ENCODE data around the gene C2.
A peak's percentile ranks its signal among the peaks of the same experiment; 100 is the strongest.

DNA sequence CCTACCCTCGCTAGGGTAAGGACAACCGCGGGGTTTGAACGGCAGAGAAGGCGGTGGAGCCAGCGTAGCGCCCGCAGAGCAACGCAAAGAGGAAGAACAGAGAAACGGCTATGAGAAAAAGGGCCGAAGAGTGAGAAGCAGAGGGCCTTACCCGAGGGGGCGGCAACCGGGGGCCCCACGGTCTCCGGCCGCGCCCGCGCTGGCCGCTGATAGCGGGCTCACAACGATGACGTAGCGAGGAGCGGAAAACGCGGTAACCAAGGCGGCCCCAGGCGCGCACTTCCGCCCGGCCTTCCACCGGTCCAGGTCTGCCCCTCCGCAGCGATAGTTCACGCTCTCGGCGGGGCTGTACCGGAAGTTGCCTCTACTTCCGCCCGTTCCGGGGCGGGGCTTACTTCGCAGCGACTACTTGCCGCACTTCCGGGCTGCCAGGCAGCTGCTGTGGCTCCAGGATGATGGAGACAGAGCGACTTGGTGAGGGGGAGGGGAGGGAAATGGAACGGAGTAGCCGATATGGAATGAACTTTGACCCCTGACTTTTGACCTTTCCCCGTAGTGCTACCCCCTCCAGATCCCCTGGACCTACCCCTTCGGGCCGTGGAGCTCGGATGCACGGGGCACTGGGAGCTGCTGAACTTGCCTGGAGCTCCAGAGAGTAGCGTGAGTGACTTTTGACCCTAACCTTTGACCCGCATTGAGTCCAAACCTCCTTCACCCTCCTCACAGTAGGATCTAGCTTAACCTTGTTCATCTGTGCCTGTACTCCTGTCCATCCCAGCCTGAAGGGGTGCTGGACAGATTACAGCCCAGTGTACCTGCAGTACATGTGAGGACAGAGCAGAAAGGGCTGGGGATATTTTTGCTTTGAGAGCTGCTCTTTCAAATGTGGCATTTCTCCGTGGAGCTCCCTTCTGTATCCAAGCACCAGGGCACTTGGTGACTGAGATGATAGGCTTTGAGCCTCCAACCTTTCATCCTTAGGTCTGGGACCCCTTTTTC lies 31.5 kb downstream of the C2 start, which contains the start of the genes NELFE and SKIC2:
- TF ChIP-seq, protein P1, sequence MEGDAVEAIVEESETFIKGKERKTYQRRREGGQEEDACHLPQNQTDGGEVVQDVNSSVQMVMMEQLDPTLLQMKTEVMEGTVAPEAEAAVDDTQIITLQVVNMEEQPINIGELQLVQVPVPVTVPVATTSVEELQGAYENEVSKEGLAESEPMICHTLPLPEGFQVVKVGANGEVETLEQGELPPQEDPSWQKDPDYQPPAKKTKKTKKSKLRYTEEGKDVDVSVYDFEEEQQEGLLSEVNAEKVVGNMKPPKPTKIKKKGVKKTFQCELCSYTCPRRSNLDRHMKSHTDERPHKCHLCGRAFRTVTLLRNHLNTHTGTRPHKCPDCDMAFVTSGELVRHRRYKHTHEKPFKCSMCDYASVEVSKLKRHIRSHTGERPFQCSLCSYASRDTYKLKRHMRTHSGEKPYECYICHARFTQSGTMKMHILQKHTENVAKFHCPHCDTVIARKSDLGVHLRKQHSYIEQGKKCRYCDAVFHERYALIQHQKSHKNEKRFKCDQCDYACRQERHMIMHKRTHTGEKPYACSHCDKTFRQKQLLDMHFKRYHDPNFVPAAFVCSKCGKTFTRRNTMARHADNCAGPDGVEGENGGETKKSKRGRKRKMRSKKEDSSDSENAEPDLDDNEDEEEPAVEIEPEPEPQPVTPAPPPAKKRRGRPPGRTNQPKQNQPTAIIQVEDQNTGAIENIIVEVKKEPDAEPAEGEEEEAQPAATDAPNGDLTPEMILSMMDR (IDR thresholded peaks at IDR 0.05) = no peak
- TF ChIP-seq POLR2A (IDR thresholded peaks at IDR 0.05) (peak; percentile 73 to 77), POLR2AphosphoS5 (IDR thresholded peaks at IDR 0.05) (peak; percentile 87)
